Head of caudate nucleus (tissue), 42 donors: ENCODE results near the gene FGD2.
A peak's percentile ranks its signal among the peaks of the same experiment; 100 is the strongest.
"Not testable (repeated sequence)": the region's sequence is repeated elsewhere in the genome, so short reads cannot be mapped to it uniquely, and the experiment has no call there.

Source experiments
- DNase-seq, 42 donors: peaks; one replicate each; pipeline versions ENCODE4 v3.0.0 to v3.0.0-alpha.2; 2020 to 2021; ENCODE audit warnings: mixed read lengths in 7 of 42
- intact Hi-C: fragments of 100-400 bp; cut with DNase I; formaldehyde crosslinking; loops from one replicate; pipeline ENCODE4 v1.15.0; 2022

The FGD2 gene

DNA sequence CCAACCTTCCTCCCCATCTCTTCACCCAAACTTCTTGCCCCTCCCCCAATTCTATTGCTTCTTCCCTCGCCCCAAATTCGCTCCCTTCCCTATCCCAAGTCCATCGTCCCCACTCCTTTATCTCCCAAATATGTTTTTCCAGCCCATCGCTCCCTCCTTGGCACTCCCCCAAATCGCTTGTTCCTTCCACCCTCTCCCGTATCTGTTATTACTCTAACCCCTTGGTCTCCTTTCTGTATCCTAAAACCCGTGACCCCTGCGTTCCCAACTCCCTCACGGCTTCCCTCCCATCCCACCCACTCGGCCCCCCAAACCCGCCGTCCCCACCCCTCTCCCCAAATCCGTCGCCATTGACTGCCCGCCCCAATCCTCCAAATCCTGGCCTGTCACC is 20.0 kb upstream of the FGD2 start:
- DNase-seq: no peak
- intact Hi-C loops: no loop called here

DNA sequence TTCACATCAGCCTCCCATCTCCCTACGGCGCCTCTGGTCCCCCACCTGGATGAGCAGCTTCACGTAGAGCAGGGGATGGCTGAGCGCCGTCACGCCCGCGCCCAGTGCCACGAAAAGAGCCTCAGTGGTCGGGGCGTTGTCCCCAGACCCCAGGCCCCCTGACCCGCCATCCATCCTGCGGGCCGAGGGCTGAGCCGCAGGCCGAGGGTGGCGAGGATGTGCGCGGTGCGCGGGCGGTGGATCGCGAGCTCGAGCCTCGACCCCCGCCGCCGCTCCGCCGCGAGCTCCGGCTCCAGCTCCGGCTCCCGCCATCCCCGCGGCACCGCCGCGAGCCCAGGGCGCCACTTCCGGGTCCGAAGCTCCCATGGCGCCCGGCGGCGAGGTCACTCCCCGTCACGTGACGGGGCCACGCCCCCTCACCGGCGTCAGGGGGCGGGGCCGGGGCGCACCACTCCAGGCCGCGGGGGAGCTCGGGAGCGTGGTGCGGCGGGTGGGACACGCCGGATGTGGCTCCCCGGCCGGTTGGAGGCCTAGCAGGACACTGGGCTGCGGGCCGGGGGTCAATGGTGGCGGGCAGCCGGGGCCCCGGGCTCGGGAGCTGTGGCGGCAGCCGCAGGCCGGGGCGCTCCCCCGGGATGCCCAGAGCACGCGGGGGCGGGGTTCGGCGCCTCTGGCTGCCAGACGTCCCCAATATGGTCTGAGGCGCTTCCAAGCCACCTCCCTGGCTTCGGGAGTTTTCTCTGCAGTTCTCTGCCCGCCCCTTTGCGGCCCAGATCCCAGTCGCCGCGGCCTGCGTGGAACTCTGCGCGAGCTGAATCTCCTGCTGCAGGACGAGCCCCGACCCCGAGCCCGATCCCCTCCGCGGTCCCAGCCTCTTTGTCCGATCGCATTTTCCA is 19.4 kb upstream of the FGD2 start, which contains the start of gene MTCH1:
Gene MTCH1 (minus strand): TSS at position 389 of the 896 bp plus-strand sequence. CDS start 23 bp downstream, at position 366.
- peak; percentile 81 to 98 (median 93) for DNase-seq
- intact Hi-C loops: no loop called here

DNA sequence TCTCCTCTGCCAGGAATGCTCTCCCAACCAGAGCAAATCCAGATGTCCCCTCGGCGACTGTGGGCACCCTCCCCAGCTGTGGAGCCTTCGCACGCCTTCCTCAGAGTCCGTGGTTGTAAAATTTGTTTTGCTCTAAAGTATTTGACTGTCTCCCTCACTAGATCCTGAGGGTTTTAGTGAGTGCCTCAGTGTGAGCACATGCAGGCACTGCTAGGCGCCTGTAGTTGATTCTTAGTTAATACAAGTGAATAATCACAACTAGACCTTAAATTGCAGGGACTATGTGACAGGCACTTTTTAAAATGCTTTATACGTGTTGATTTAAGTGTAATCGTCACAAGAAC is 18.8 kb upstream of the FGD2 start:
- intact Hi-C loops: no loop called here
- no peak for DNase-seq

DNA sequence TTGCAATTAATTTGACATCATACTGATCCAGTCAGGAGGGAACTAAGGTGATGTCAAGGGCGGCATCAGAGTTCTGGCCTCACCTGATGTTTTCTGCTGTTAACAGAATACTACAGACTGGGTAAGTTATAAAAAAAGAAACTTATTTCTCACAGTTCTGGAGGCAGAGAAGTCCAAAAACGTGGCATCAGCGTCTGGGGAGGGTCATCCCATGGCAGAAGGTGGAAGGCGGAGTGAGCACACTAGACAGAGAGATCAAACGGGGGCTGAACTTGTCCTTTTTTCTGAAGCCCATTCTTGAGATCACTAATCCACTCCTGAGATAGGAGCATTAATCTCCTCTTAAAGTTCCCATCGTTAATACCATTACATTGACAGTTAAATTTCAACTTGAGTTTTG is 16.2 kb upstream of the FGD2 start:
- no peak for DNase-seq
- intact Hi-C loops: no loop called here

DNA sequence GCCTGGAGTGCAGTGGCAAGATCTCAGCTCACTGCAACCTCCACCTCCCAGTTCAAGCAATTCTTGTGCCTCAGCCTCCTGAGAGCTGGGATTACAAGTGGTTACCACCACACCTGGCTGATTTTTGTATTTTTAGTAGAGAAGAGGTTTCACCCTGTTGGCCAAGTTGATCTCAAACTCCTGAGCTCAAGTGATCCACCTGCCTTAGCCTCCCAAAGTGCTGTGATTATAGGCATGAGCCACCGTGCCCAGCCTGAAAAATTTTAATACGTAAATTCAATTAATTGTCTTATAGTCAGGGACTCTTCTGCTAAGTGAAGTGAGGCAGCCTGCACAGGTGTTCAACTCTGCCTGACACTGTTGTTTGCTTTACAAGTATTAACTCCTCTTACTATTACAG is 15.1 kb upstream of the FGD2 start:
- intact Hi-C loops, DNase-seq: not testable (repeated sequence)

DNA sequence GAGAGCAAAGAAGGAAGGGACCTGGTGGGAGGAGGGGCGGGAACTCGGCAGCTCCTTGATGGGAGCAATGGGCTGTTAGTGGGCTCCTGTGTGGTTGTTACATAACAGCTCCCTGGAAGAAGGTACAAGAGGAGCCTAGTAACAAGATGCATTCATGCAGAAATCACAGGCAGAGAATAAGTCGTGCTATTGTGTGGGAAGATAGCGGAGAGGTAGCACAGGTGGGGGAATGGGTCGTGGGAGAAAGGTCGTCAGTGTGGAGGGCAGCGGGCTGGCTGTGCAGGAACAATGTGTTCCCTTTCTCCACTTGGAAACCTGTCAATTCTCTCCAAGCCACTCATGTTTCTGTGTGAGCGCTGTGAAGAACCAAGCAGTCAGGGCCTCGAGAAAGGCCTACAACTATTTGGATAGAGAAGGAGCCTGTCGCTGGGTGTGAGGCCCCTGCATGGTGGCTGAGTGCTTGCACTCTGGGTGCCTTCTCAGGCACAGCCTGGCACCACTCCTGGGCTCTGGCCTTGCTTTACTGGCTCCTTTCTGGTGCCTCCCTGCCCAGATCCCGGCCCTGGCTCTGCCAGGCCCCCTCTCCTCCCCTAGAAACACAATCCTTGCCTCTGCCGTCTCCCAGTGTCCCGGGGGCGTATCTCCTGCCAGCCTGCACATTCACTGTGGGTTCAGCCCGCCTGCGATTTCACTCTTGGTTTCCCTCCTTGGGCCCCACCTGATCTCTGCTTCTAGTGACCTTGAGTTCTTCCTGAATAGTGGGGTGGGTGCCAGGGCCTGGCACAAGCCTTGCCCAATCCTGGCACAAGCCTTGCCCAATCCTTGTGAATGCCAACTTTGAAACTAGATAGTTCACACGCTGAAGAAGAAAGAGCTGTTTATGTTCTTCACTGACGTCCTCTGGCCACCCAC is 7.4 kb upstream of the FGD2 start:
- peak; percentile 52 to 91 (median 77) for DNase-seq
- intact Hi-C loops: no loop called here

DNA sequence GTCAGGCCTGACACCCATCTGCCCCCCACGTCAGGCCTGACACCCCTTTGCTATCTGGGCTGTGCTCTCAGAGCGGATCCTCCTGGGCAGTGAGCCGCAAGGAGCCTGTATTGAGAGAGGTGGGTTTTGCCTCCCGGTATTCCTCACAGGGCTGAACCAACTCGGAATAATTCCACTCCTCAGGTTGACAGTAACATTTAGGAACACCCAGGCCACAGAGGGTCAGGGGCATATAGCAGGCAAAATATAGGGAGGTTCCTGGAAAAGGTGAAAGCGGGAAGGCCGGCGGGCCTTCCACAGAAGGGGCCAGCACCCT is 6.8 kb upstream of the FGD2 start:
- intact Hi-C loops: no loop called here
- peak in 1 of 42 donors; percentile 43 for DNase-seq

DNA sequence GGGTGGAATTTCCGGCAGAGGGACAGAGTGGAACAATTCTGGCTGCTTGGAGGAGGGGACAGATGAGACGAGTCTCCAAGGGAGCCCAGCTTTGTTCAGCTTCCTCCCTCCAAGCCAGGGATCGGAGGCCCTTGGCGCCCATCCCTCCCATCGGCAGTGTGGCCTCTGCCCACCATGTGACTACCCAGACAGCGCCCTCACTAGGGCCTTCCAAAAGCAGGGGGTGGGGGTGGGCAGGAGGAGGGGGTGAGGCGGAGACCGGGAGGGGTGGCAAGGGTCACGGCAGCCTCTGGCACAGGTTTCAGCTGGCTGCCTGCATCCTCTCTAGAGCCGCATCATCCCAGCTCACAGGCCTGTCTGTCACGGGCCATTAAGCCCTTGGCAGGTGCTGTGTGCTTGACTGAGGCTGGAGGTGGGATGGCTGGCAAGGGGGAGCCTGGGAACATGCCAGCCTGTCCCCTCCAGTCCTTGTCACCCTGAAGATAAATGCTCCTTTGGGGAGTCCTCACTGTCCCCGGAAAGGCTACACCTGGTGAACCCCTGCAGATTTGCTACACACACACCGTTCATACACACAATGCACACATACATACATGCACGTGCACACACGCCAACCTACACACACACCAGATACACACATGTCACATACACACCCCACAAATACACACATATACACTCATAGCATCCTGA is 6.2 kb upstream of the FGD2 start:
- DNase-seq: peak in 15 of 42 donors; percentile 9 to 54 (median 40)
- intact Hi-C loops: no loop called here

DNA sequence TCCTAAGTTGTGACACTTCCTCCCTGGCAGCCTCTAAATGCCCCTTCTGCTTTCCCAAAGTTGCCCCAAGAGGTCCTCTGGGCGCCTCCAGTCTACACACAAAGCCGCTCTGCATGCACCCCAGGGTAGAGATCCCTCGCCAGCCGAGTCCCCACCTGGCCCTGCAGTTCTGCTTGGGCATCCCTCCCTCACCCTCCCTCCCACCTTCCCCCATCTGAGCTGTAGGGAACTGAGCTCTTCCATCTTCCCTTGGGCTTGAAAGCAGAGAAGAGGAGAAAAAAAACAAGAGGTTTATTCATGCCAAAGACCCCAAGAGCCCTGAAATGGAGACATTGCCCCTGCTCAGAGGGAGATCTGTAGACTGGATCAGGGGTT is 5.7 kb upstream of the FGD2 start:
- intact Hi-C loops: no loop called here
- DNase-seq: no peak

DNA sequence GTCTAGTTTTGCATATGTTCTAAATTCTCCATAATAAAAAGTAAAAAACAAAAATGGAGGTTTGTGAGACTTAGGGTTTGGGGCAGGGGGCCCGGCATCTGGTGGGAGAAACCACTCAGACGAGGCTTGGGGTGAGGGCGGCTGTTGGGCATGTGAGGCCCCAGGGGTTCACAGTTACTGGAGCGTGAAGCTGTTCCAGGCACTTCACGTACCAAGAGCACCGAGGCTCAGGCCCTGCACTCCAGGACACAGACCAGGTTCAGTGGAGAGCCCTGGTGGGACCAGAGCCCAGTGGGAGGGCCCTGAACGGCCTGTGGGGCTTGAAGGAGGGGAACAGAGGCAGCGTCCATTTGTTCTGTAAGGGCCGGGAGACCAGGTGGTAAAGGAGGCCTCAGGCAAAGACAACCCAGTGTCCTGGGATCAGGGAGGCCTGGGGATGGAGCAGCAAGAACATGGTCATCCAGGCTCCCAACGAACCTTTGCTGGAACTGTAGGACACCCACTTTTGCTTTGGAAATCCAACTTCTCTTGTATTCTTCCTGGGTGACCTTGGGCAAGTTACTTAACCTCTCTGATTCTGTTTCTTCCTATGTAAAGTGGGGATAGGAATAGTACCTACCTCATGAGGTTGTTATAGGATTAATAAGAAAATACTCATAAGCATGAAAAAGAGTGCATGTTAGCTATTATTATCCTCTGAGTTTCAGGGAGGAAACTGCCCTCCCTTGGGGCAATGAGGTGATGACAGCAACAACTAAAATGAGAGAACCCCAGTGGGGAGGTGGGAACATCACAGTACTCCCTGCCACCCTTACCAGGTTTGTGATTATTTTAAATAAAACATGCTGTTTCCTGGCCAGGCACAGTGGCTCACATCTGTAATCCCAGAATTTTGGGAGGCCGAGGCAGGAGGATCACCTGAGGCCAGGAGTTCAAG is 1.1 kb upstream of the FGD2 start:
- intact Hi-C loops: no loop called here
- no peak for DNase-seq

DNA sequence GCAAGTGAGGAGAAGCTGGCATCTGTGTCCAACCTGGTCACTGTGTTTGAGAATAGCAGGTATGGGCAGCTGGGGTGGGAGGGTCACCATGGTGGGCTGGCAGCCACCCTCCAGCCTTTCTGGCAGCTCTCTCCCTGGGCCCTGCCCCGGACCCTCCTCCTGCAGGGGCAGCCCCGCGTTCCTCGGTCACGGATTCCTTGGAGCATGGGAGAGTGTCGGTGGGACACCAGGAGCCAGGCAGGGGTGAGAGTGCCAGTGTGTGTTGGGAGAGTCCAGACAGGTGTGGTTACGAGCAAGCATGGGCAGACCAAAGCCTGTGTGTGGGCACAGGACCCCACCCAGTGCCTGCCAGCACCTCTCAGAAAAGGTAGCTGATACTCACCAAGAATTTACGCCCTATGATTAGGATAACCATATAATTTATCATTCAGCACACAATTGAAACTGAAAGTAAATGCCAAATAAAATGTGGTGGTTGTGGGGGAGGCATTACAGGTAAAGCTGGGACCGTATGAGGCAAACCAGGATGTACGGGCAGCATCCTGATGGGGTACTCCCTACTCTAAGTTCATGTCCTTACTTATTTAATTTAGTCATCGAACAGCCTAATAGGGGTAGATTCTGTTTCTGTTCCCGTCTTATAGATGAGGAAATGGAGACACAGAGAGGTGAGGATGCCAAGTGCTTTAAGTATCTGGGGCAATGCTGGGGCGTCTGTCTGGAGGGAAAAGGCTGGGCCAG is 542 bp downstream of the FGD2 start:
- no peak for DNase-seq
- intact Hi-C loops: no loop called here

DNA sequence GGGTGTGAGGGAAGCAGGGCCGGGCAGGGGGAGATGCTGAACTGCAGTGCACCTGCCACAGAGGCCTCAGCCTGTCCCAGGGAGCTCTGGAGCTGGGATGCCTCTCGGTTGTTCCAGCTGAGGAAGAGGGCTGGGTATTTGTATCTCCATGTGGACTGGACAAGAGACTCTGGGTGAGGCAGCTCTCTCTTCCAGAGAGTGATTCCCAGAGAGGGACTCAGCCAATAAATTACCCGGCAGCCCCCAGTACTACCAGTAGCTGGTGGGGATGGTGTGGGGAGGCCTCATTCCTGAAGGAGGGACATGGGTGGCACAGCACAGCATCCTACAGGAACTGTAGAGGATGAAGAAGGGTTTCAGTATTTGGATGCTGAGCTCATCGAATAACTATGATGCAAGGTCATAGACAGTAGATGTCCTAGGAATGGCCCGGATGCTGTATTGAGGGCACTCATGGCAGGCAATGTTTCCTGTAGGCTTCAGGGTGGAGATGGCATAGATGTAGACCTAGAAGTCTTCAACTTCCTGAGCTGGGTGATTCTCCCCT is 1.4 kb downstream of the FGD2 start:
- no peak for DNase-seq
- intact Hi-C loops: no loop called here

DNA sequence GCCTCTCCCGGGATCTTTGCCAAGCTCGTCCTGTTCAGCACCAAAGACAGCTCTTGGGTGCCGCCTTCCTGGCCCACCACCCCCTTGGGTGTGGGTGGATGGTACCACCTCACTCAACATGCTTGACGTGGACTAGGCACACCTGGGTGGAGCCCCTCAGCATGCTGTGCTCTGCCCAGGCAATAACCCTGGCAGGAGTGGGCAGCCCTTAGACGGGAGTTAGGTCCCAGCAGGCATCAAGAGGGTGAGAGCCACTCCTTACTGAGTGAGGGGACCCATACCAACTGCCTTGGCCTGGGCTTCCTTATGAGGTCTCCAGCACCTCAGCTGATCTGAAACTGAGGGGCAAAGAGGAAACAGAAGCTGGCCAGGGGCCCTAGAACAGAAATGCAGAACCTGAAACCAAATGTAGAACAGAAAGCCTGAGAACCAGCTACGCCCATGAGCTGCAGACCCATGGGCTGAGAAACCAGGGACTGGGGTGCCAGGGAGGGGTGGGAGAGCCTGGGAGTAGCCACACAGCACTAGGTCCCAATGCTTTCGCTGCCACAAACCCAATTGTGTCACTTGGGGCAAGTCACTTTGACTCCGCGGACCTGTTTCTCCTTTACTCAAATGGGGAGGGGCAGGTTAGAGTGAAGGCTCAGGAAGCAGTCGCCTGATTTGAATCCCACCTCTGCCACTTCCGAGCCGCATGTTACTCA is 2.0 kb downstream of the FGD2 start:
- intact Hi-C loops: no loop called here
- peak in 12 of 42 donors; percentile 10 to 52 (median 38) for DNase-seq

DNA sequence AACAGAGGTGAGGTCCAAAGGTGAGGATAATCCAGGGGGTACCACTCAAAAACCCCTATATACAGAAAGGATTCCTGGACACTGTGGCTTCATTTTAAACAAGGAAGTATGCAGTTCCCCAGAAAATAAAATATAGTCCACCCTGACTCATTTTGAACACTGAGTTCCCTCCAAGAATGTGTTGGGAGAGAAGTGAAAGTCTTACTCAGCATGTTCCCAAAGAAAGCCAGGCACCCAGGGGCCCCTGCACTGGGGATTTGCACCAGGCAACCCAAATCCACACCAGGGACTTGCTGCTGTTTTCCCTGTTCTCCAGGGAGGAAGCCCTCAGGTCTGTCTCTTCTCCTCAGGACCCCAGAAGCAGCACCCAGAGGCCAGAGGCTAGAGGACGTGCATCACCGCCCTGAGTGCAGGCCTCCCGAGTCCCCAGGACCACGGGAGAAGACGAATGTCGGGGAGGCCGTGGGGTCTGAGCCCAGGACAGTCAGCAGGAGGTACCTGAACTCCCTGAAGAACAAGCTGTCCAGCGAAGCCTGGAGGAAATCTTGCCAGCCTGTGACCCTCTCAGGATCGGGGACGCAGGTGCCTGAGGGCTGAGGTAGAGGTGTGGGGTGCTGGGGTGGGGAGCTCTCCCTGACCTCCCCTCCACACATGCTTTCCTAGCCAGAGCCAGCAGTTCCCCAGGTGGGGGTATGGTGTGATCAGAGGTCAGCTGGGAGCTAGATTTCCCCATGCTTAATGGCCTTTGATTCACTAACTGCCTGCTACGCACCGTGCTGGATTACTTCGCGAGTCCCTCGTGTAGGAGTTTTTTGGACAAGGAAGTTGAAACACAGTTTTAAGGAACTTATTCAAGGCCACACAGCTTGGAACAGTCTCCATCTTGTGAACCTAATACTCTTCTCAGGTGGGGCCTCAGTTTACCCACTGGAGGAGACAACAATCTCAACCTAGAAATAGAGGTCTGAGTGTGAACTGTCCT is 3.3 kb downstream of the FGD2 start:
- DNase-seq: no peak
- intact Hi-C loops: no loop called here

DNA sequence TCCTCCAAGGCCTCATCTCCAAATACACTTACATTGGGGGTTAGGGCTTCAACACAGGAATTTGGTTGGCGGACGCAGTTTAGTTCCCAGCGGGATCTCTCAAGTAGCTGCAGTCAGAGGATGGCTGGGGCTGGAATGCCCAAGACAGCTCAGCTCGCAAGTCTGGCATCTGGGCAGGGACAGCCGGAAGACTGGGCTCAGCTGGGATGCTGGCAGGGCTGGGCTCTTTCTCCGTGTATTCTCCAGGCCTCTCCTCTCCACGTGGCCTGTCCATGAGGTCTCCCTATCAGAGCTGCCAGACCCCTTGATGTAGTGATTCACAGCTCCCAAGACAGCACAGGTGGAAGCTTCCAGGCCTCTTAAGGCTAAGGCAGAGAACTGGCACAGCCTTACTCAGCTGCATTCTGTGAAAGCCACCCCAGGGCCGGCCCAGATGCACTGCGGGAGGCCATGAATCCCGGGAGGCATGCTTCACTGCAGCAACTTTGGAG is 5.0 kb downstream of the FGD2 start:
- DNase-seq: no peak
- intact Hi-C loops: no loop called here
